Liver (tissue), 9 donors: Measurements from ENCODE around the gene MLLT3. TPM values are rescaled to one million over a fixed set of nuclear protein-coding genes. Genes with fewer than 3 reads are reported as not detected.

Experiments
- DNase-seq: peaks from one replicate; pipeline ENCODE4 v3.0.0-alpha.2; 2017; ENCODE audit warnings: low spot score
- H3K27ac ChIP-seq, 2 donors: one replicate each; pipeline ENCODE4 v1.7.0; 2013; ENCODE audit warnings: inconsistent platforms in 2 of 2, low read length in 2 of 2, control low read depth in 1 of 2, low read depth in 1 of 2, mild to moderate bottlenecking in 1 of 2
- H3K27me3 ChIP-seq, 4 donors: one replicate each; pipeline versions ENCODE4 v1.6.1 to v1.7.0; 2013; ENCODE audit warnings: low read length in 3 of 4, inconsistent platforms in 1 of 4, mild to moderate bottlenecking in 1 of 4, moderate library complexity in 1 of 4; ENCODE audit not compliant: control insufficient read depth in 4 of 4, insufficient read depth in 4 of 4
- H3K36me3 ChIP-seq, 4 donors: one replicate each; pipeline versions ENCODE4 v1.6.1 to v1.7.0; 2013; ENCODE audit warnings: low read length in 3 of 4, mild to moderate bottlenecking in 3 of 4, low read depth in 1 of 4, moderate library complexity in 1 of 4; ENCODE audit not compliant: control insufficient read depth in 4 of 4, insufficient read depth in 3 of 4
- H3K4me1 ChIP-seq, 4 donors: one replicate each; pipeline versions ENCODE4 v1.6.1 to v1.7.0; 2013; ENCODE audit warnings: low read length in 3 of 4, mild to moderate bottlenecking in 3 of 4, moderate library complexity in 1 of 4; ENCODE audit not compliant: control insufficient read depth in 4 of 4, insufficient read depth in 4 of 4
- H3K4me3 ChIP-seq, 3 donors: one replicate each; pipeline versions ENCODE4 v1.6.1 to v1.7.0; 2013; ENCODE audit warnings: low read length in 3 of 3, control low read depth in 1 of 3, low read depth in 1 of 3, mild to moderate bottlenecking in 1 of 3
- H3K9ac ChIP-seq, 2 donors: one replicate each; pipeline ENCODE4 v1.7.0; 2013; ENCODE audit warnings: low read length in 2 of 2, mild to moderate bottlenecking in 2 of 2, moderate library complexity in 2 of 2, control low read depth in 1 of 2, low read depth in 1 of 2
- H3K9me3 ChIP-seq, 4 donors: one replicate each; pipeline versions ENCODE4 v1.6.1 to v1.7.0; 2013; ENCODE audit warnings: low read length in 3 of 4; ENCODE audit not compliant: control insufficient read depth in 4 of 4
- ATF3 ChIP-seq: IDR thresholded peaks from 2 replicates; pipeline ENCODE4 v1.6.1; 2016; ENCODE audit warnings: antibody characterized with exemption
- CTCF ChIP-seq: fragments of 150-350 bp; IDR thresholded peaks from 2 replicates; pipeline ENCODE4 v1.5.1; 2017; ENCODE audit warnings: improper control_type of control experiment, low read depth, low read length; ENCODE audit not compliant: missing input control
- EGR1 ChIP-seq, 2 donors: IDR thresholded peaks; 2 replicates each; pipeline ENCODE4 v1.6.1; 2016 to 2018; ENCODE audit warnings: antibody characterized with exemption in 2 of 2, low read depth in 2 of 2
- FOXA2 ChIP-seq: IDR thresholded peaks from 2 replicates; pipeline ENCODE4 v1.6.1; 2016; ENCODE audit warnings: antibody characterized with exemption
- GABPA ChIP-seq, 2 donors: IDR thresholded peaks in 1 of 2; conservative IDR thresholded peaks in 1 of 2; 2 replicates each; pipeline ENCODE4 v1.6.1; 2016; ENCODE audit warnings: antibody characterized with exemption in 2 of 2, mild to moderate bottlenecking in 1 of 2, moderate library complexity in 1 of 2
- HNF4G ChIP-seq: IDR thresholded peaks from 2 replicates; pipeline ENCODE4 v1.6.1; 2016; ENCODE audit warnings: antibody characterized with exemption
- MAX ChIP-seq: IDR thresholded peaks from 2 replicates; pipeline ENCODE4 v1.6.1; 2016; ENCODE audit warnings: antibody characterized with exemption
- NR2F2 ChIP-seq: IDR thresholded peaks from 2 replicates; pipeline ENCODE4 v1.6.1; 2016; ENCODE audit warnings: antibody characterized with exemption
- RAD21 ChIP-seq, 2 donors: IDR thresholded peaks; 2 replicates each; pipeline ENCODE4 v1.6.1; 2016; ENCODE audit warnings: antibody characterized with exemption in 2 of 2, mild to moderate bottlenecking in 2 of 2
- REST ChIP-seq: IDR thresholded peaks from 2 replicates; pipeline ENCODE4 v1.6.1; 2016; ENCODE audit warnings: antibody characterized with exemption, mild to moderate bottlenecking
- RXRA ChIP-seq, 2 donors: IDR thresholded peaks; 2 replicates each; pipeline ENCODE4 v1.6.1; 2017 to 2018; ENCODE audit warnings: antibody characterized with exemption in 2 of 2, mild to moderate bottlenecking in 1 of 2
- SP1 ChIP-seq: IDR thresholded peaks from 2 replicates; pipeline ENCODE4 v1.6.1; 2018; ENCODE audit warnings: antibody characterized with exemption, mild to moderate bottlenecking
- TAF1 ChIP-seq: conservative IDR thresholded peaks from 2 replicates; pipeline ENCODE4 v1.6.1; 2016; ENCODE audit warnings: antibody characterized with exemption, mild to moderate bottlenecking
- YY1 ChIP-seq: IDR thresholded peaks from 2 replicates; pipeline ENCODE4 v1.6.1; 2016; ENCODE audit warnings: antibody characterized with exemption, mild to moderate bottlenecking
- ZBTB33 ChIP-seq: IDR thresholded peaks from 2 replicates; pipeline ENCODE4 v1.6.1; 2016; ENCODE audit warnings: antibody characterized with exemption
- WGBS: extraction: QIAGEN DNeasy Blood & Tissue Kit; methylation state at CpG from one replicate; pipeline ENCODE4 v1.1.7; 2013; 5-methylcytosine and 5-hydroxymethylcytosine counted together
- polyA plus RNA-seq, 2 donors: library from polyadenylated mRNA; stranded (reverse) in 1 of 2; unstranded in 1 of 2; fragments of 200-250 nt in 1 of 2; fragments of >200 nt in 1 of 2; fragmentation: Nextera tagmentation in 1 of 2; extraction: Ambion mirVana in 1 of 2; gene quantifications; one replicate each; pipeline versions ENCODE4 v1.2.1 to v1.2.3, GENCODE V29; 2013 to 2015
- total RNA-seq, 2 donors: library from RNA; depleted of rRNA; stranded (reverse); fragments of >200 nt; gene quantifications; one replicate each; pipeline ENCODE4 v1.2.3, GENCODE V29; 2014
- donor health status: healthy.
- donor health status: healthy.
- donor health status: healthy.
- donor health status: healthy.
- donor health status: healthy.

The MLLT3 gene
- total and polyA plus RNA-seq, 4 donors = 0.79 to 25.5 (median 1.3) TPM

GRCh38 chr9:20353524-20353923, 268.8 kb downstream of the MLLT3 start (continued):
- TF ChIP-seq ZBTB33 = no peak

GRCh38 chr9:20352591-20352990, 269.7 kb downstream of the MLLT3 start:
- Histone ChIP-seq H3K36me3 (no peaks in the 10 kb centered on the region), H3K9me3 (no peaks in the 10 kb centered on the region), H3K27ac (no peak overlapping the region), H3K9ac (no peak overlapping the region), H3K27me3 (no peaks in the 10 kb centered on the region), H3K4me3 (no peak overlapping the region), H3K4me1 (peaks cover 0 to 5% (median 4%) of the 10 kb centered on the region in 4 donors)
- TF ChIP-seq SP1 (no peak), TAF1 (no peak)
- 84% methylated on average over 2 of the region's 2 CpGs for WGBS
- no peak for DNase-seq

- no peaks in the 10 kb centered on the region for H3K36me3 ChIP-seq
- no peaks in the 10 kb centered on the region for H3K27me3 ChIP-seq
- no peak overlapping the region for H3K27ac ChIP-seq
- WGBS = 90% methylated on average over 5 of the region's 5 CpGs
- DNase-seq = no peak
- H3K9ac ChIP-seq = no peak overlapping the region
- TF ChIP-seq HNF4G (no peak), YY1 (no peak), RAD21 (IDR thresholded peaks at IDR 0.05) (no peak), SP1 (no peak), REST (no peak), EGR1 (IDR thresholded peaks at IDR 0.05; ENCODE audit: low read depth in 2 of 2) (no peak), FOXA2 (no peak), MAX (no peak), ZBTB33 (no peak), NR2F2 (no peak), RXRA (IDR thresholded peaks at IDR 0.05) (no peak), CTCF (no peak), ATF3 (no peak), GABPA (IDR thresholded peaks at IDR 0.05 in 1 of 2, conservative IDR thresholded peaks at IDR 0.05 in 1 of 2) (no peak)
- no peak overlapping the region for H3K4me3 ChIP-seq
- peaks cover 0 to 4% (median 3%) of the 10 kb centered on the region in 4 donors for H3K4me1 ChIP-seq
- no peaks in the 10 kb centered on the region for H3K9me3 ChIP-seq
These were observed 270.6 kb downstream of the MLLT3 start for GRCh38 chr9:20351715-20352114.
